Raji (cell line): ENCODE measurements around the gene ST7.

Experiments used
- POLR2A ChIP-seq: IDR thresholded peaks from 2 replicates; pipeline ENCODE4 v1.6.1; 2011; ENCODE audit warnings: low read depth, low read length, control low read depth; ENCODE audit not compliant: insufficient read depth

The ST7 gene

DNA sequence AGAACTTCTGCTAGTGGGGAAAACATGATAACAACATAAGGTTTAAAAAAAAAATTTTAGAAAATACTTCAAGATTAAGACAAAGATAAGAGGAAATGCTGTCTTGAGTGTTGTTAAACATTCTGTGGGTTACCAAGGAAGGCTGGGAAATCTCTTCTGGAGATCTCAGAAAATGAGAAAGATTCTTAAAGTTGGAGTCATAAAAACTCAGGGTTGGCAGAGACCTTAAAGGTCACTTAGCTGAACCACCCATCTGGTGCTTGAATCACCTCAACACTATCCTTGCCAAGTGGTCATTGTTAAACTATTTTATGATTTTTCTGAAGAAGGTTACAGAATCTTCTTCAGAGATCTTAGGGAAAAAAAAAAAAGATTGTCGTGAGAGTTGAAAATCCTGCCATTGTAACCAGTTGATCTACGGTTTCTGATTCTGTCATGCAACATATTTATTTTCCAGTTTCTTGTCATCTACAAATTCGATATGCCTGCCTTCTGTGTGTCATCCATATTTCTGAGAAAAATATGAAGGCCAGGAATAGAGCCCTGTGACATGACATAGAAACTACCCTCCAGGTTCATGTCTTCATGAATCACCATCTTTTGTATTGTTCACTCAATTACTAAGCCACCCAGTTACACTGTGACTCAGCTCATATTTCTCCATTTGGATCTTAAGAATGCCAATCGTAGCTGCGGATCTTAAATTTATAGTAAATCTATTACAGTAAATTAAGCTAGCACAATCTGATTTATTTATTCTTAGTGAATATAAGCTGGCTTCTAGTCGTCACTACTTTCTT lies 179.2 kb downstream of the ST7 start:
- TF ChIP-seq POLR2A = no peak

DNA sequence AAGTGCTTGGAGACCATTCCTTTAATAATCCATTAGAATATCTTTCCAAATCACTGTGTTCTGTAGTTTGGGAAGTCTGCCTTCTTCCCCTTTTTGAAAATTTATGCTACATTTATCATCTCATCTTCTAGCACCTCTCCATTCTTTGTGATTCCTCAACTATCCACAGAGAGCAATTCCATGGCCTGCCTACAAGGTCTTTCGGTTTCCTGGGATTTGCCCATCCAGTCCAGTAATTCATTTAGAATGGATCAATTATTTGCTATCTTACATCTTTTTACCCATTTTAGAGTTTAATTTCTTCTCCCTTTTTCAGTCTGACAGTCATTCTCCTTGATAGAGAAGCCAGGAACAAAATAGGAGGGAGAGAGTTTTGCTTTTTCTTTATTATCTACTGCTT lies 179.8 kb downstream of the ST7 start:
- no peak for TF ChIP-seq POLR2A

DNA sequence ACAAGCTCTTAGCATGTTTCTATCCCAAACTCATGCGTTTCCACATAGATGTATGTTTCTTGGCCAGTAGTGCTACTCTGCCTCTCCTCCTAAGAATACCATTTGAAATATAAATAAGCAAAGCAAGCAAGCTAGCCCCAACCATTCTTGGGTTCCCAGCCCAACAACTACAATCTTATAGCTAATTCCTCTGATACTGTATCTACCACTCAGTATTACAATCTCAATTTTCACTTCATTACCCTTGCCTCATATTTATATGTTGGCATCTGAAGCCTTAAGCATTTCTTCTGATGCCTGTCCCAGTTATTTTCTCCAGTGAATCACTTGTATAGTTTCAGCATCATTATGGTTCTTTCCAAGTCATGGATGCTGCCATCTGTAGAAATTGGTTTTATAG lies 181.1 kb downstream of the ST7 start:
- no peak for TF ChIP-seq POLR2A

DNA sequence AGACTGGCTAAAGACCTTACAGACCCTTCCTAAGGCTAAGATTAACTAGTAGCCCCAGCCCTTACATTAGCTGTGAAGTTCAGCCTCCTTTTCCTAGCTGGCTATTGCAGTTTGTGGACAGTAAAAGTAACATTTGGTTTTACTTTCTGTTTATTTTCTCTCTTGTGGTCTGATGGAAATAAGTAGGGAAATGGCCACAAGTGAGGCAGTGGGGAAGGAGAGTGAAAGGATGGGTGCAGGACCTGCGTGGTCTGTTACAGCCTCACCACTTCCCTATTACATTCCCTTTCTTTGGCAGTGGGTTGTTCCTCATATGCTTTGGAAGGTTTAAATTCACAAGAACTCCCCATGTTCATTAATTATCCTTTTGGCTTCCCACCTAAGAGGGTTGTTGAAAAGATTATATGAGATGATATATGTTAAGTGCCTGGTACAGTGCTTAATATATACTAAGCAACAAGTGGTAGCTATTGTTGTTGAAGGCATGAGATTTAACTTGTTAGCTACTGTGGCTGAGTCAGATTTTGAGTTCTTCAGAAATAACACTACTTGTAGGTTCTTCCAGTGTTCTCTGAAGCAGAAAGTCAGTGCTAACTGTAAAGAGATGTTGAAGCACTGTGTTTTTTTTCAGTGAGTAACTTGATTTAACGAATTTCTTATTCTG lies 181.7 kb downstream of the ST7 start:
- no peak for TF ChIP-seq POLR2A

DNA sequence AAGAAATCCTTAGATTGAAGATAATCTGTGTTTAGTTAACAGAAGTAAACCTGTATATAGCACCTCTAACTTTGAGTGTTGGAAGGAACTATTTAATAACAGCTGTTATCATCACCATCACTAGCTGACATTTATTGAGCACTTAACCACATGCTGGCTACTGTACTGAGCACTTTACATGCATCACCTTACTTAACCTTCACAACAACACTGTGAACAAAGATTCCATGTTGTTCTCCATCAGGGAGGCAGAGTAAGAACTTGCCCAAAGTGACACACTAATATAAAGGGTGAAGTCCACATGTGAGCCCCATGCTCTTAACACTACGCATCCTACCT lies 182.2 kb downstream of the ST7 start:
- TF ChIP-seq POLR2A = no peak

DNA sequence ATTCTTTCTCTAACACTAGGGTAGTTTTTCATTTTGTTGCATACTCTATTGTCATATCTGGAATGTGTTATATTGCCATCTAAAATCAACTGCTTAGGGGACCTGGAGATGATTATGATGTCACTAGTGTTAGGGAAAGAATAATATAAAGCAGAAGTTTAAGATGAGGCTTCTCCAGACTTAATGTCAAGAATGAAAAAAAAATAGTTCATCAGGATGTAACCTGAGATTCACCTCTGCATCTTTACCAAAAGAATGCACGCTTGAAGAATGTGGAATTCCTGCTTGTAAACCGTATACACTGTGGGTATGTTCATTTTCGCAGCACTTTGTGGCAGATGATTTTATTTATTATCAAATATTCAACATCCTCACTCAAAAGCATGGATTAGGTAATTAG lies 184.6 kb downstream of the ST7 start:
- no peak for TF ChIP-seq POLR2A

DNA sequence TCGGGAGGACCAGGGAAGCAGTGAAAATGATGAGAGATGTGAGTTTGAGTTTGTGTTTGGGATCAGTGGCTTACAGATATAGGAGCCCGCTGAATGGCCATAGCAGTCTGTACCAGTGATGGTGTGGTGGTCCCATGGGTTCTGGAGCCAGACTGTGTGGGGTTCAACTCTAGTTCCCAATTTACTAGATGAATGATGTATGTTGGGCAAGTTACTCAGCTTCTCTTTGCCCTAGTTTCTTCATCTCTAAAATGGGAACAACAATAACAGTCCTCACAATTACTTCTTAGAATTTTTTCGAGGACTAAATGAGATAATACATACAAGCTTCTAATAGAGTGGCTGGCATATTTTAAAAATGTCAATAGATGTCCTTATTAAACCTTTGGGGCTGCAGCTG lies 185.2 kb downstream of the ST7 start:
- TF ChIP-seq POLR2A = no peak

DNA sequence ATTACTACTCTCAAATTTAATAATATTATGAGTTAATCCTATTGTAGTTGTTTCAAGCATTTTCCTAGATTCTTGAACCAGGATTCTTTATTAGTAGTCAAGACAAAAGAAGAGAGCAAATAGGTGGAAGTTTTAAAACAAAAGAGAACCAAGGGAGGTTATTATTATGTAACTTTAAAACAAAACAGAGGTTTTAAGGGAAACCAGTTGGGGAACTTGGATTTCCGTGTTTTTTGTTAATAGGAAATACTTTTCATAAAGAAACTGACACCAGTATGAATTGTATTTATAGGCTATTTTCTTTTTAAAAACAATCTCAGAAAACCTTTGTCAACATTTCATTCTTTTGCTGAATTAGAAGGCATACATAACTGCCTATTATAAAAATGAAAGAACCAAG lies 185.7 kb downstream of the ST7 start:
- TF ChIP-seq POLR2A = no peak

DNA sequence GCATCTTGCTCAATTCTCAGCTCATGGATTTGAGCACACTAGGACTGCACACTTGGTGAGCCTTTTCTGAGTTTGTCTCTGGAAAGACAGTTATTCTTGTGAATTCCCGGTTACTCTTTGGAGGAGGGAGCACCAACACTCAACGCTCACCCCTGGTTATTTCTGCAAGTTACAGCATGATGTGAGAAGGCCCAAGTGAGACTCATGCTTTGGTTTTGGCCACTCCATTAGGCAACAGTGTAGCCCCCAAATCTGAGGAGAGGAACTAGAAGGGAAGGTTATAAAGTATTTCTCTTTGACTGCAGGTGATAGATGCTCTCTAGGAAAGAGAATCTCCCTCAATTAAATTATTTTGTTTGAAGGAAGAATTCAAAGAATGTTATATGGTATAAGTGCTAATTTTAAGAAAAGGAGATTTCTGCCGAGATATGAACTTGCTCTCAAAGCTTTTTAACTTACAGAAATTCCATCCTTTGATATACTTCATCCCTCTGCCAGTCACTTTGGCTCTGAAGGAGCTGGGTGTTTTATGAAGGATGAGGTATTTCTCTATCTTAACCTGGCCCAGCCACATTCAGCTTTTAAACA lies 186.2 kb downstream of the ST7 start:
- TF ChIP-seq POLR2A = no peak

DNA sequence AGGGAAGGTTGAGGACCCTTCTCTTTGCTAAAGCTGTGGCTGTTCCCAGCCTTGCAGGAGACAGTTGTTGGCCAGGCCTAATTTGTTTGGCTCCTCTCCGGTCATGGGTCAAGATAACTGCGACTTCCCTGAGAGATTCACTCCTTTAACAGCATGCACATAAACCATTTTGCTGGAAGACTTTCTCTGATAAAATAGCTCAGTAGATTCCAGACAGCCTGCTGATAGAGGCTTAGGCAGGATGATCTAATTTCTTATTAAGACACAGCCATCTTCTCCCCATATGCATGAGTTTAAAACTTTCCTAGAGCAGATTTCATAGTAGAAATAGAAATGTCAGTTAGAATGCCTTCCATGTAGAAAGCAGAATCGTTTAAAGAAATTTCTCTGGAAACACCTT lies 187.6 kb downstream of the ST7 start:
- TF ChIP-seq POLR2A = no peak

DNA sequence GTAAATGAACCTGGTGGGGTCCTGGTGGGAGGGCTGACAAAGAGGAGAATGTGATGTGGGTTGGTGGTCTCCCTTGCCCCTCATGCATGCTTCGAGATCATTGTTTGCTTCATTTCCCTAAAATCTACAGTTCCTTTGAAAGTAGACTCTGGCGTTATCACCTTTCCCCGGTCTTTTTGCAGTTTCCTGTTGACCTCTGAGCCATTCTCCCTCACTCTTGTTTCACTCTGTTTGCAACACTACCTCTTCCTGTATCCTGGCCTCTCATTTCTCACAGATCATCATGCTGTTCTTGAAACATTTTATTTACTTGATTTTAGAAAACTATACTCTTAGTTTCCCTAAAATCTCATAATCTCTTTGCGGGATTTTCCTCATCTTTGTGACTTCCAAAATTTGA lies 189.8 kb downstream of the ST7 start:
- TF ChIP-seq POLR2A = no peak

DNA sequence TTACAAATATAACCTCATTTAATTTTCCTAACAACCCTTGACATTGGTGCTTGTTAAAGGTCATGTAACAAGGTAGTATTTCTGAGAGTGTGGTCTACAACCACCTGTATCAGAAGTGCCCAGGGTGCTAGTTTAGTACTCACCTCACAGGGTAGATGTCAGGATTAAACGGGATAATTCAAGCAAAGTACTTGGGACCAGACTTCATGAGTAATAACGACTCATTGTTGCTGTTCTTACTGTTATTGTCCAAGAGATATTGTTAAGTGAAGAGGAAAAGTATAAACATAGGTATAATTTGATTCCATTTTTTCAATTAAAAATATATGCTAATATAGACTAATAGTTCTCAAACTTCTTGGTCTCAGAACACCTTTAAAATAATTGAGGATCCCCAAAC lies 190.3 kb downstream of the ST7 start:
- no peak for TF ChIP-seq POLR2A

DNA sequence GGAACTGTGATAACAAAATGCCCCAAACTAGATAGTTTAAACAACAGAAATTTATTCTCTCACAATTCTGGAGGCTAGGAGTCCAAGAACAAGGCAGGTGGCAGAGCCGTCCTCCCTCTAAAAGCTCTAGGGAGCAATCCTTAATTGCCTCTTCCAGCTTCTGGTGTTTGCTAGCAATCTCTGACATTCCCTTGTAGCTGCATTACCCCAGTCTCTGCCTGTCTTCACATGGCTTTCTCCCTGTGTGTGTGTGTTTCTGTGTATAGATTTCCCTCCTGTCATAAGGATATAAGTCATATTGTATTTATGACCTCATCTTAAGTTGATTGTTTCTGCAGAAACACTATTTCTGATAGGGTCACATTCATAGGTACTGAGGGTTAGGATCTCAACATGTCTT lies 192.0 kb downstream of the ST7 start:
- no peak for TF ChIP-seq POLR2A

DNA sequence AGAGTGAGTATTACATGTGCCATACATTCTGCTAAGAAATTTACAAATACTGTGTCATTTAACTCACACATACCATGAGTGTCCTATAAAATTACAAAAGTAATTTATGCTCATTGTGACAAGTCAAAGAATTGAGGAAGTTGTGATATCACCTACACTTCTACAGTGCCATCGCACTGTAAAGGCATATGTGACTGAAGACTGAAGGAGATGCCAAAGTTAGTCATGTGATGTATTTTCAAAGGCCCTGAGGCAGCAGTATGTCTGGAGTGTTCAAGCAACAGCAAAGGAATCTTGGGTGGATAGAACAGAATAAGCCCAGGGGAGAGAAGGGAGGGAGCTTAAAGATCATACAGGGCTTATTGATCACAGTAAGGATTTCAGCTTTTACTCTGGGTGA lies 192.8 kb downstream of the ST7 start:
- TF ChIP-seq POLR2A = no peak

DNA sequence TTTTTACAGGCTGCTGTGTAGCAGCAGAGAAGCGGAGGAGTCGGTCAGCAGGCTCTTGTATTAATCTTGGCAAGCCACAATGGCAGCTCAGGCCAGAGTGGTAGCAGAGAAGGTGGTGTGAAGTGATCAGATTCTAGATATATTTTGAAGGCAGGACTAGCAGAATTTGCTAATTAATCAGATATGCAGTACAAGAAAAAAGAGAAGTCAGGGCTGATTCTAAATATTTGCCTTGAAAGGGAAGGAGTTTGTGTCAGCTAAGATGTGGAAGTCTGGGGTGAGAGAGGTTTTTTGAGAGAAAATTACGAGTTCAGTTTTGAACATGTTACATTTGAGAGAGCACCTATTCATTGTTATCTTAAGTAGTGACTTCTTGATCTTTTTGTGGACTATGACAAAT lies 193.2 kb downstream of the ST7 start:
- no peak for TF ChIP-seq POLR2A

DNA sequence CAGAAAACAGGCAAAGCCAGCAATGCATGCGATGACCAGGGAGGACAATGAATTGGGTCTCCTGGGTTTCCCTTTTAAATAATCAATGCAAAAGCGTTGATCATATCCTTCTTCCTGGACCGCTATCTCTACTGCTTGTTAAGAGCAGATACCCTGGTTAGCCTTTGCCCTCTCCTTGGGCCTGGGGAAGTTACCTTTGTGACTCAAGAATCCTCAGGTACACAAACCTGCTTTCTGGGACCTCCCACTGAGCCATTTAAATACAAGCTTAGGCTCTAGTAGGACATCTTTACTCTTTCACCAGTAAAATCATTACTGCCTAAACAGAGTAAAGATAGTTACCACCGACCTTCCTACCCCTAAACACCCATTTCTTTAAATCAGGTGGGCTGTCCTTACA lies 195.7 kb downstream of the ST7 start:
- TF ChIP-seq POLR2A = no peak

DNA sequence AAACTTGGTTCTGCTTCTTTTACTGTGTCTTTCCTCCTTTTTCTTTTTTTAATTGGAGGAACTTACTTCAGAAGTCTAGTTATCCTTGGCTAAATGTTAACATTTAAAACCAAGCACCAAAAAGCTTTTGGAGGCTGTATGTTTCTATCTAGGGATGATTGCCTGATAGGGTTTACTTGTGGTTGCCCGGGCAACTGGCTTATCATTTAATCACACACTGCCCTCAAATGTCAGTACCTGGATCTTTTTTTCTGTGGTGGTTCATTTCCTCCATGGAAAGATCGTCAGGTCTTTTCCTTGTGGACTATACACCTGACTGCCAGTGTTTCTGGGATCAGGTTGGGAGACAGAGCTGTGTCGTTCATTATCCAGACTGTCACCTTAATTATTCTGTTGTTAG lies 196.4 kb downstream of the ST7 start:
- TF ChIP-seq POLR2A = no peak
